Cardiac muscle cell (in vitro differentiated cells and primary cell): ENCODE data around the gene IL17B. TPM values are rescaled to one million over a fixed set of nuclear protein-coding genes. Genes with fewer than 3 reads are reported as not detected.
"Not testable (repeated sequence)": the region's sequence is repeated elsewhere in the genome, so short reads cannot be mapped to it uniquely, and the experiment has no call there.

ENCODE experiments used
- DNase-seq, 2 donors: peaks; one replicate each; pipeline versions ENCODE4 v3.0.0 to v3.0.0-alpha.2; 2010 to 2017; ENCODE audit warnings: low read depth in 1 of 2, low spot score in 1 of 2
- H3K27ac ChIP-seq: fragments of 200-600 bp; sonication (generic); 2 replicates; pipeline ENCODE4 v1.5.1; 2016
- H3K27me3 ChIP-seq: fragments of 200-600 bp; sonication (generic); 2 replicates; pipeline ENCODE4 v1.6.0; 2016; ENCODE audit warnings: control low read depth
- H3K36me3 ChIP-seq: fragments of 200-600 bp; sonication (generic); 2 replicates; pipeline ENCODE4 v1.5.1; 2016; ENCODE audit warnings: control low read depth
- H3K4me1 ChIP-seq: fragments of 200-600 bp; sonication (generic); 2 replicates; pipeline ENCODE4 v1.8.1; 2017; ENCODE audit warnings: low read depth, mild to moderate bottlenecking, mixed run types
- H3K4me3 ChIP-seq: fragments of 200-600 bp; sonication (generic); 2 replicates; pipeline ENCODE4 v1.5.1; 2016; ENCODE audit warnings: mild to moderate bottlenecking
- H3K9me3 ChIP-seq: fragments of 200-600 bp; sonication (generic); 2 replicates; pipeline ENCODE4 v1.5.1; 2017; ENCODE audit warnings: low read depth, mild to moderate bottlenecking, control low read depth
- polyA plus RNA-seq: library from polyadenylated mRNA; unstranded; fragments of >200 nt; fragmentation: Nextera tagmentation; extraction: Ambion mirVana; gene quantifications from 2 replicates; pipeline ENCODE4 v1.2.1, GENCODE V29; 2016
- total RNA-seq: library from RNA; depleted of rRNA; stranded (reverse); fragments of >200 nt; gene quantifications from 2 replicates; pipeline ENCODE4 v1.2.3, GENCODE V29; 2016
- TF ChIP-seq, protein P1 (sequence below): IDR thresholded peaks from 2 replicates; pipeline ENCODE4 v1.5.1; 2012; ENCODE audit warnings: low read depth, mild to moderate bottlenecking, low read length

Gene IL17B
- total and polyA plus RNA-seq, 2 experiments from 2014 or later, result 3.9 to 9.0 TPM

DNA sequence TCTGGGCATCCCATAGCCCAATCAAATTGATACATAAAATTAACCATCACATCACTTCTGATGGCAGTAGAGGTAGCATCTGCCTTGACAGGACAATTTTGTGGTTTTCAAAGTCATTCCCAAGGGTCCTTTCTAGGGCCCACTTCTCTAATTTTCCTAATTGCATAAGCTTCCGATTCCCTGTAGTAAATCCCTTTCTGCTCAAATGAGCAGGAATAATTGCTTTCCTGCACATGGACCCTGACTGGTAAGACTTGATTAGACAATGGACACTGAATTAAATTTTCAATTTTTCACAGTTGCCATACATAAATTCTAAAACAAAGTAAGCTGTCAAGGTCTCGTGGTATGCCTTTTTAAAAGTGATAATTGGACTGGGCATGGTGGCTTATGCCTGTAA lies 22.0 kb upstream of the IL17B start:
- no peak overlapping the region for H3K4me3 ChIP-seq
- H3K9me3 ChIP-seq, result no peaks in the 10 kb centered on the region
- no peaks in the 10 kb centered on the region for H3K27me3 ChIP-seq
- TF ChIP-seq, protein P1, sequence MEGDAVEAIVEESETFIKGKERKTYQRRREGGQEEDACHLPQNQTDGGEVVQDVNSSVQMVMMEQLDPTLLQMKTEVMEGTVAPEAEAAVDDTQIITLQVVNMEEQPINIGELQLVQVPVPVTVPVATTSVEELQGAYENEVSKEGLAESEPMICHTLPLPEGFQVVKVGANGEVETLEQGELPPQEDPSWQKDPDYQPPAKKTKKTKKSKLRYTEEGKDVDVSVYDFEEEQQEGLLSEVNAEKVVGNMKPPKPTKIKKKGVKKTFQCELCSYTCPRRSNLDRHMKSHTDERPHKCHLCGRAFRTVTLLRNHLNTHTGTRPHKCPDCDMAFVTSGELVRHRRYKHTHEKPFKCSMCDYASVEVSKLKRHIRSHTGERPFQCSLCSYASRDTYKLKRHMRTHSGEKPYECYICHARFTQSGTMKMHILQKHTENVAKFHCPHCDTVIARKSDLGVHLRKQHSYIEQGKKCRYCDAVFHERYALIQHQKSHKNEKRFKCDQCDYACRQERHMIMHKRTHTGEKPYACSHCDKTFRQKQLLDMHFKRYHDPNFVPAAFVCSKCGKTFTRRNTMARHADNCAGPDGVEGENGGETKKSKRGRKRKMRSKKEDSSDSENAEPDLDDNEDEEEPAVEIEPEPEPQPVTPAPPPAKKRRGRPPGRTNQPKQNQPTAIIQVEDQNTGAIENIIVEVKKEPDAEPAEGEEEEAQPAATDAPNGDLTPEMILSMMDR, result no peak
- H3K27ac ChIP-seq, result peak overlapping the region; percentile 87
- H3K4me1 ChIP-seq, result peaks cover 34% of the 10 kb centered on the region
- H3K36me3 ChIP-seq, result no peaks in the 10 kb centered on the region
- no peak for DNase-seq

DNA sequence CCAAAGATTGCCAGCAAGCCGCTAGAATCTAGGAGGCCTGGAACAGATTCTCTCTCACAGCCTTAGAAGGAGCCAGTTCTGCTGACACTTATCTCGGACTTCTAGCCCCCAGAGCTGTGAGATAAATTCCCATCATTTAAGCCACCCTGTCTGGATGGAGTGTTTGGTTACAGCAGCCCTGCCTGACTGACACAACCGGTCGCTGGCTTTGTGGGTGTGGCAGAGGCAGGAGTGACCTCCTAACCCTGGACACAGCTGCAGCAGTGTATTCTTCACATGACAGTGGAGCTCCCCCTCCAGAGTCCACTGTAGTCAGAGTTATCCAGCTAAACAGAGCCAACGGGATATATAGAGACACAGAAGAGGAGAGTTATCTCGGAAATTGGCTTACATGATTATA lies 21.2 kb upstream of the IL17B start:
- Histone ChIP-seq H3K4me3 (no peak overlapping the region), H3K27ac (peak overlapping the region; percentile 87), H3K27me3 (no peaks in the 10 kb centered on the region), H3K36me3 (no peaks in the 10 kb centered on the region), H3K9me3 (no peaks in the 10 kb centered on the region), H3K4me1 (peaks cover 27% of the 10 kb centered on the region)
- no peak for DNase-seq
- TF ChIP-seq, protein P1, result no peak

DNA sequence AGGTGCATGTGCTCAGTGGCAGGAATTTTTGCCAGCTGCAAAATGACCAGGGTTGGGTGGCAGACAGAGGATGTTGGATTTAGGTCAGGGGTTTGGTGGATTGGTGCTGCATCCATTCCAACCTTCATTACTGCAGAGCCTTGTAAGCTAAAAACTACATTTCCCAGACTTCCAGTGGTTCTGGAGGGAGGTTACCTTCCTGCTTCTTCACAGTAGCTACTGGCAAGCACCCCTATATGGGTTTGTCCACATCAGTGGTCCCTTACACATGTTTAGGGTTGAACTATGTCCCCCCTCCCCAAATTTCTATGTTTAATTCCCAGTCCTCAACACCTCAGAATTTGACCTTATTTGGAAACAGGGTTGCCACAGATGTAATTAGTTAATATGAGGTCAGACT lies 20.7 kb upstream of the IL17B start:
- Histone ChIP-seq H3K4me3 (no peak overlapping the region), H3K9me3 (no peaks in the 10 kb centered on the region), H3K4me1 (peaks cover 22% of the 10 kb centered on the region), H3K27me3 (no peaks in the 10 kb centered on the region), H3K36me3 (no peaks in the 10 kb centered on the region), H3K27ac (peak overlapping the region; percentile 87)
- TF ChIP-seq, protein P1, result no peak
- DNase-seq, result peak in 1 of 2 donors; percentile 33

DNA sequence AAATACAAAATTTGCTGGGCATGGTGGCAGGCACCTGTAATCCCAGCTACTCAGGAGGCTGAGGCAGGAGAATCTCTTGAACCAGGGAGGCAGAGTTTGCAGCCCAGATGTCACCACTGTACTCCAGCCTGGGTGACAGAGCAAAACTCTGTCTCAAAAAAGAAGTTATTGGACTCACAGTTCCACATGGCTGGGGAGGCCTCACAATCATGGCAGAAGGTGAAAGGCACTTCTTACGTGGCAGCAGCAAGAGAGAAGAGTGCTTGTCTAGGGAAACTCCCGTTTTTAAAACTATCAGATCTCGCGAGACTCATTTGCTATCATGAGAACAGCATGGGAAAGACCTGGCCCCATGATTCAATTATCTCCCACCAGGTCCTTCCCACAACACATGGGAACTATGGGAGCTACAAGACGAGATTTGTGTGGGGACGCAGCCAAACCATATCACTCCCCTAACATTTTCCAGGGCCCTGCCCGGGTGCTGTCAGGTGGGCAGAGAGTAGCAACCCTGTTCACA lies 19.7 kb upstream of the IL17B start:
- H3K27ac ChIP-seq, result peak overlapping the region; percentile 87

DNA sequence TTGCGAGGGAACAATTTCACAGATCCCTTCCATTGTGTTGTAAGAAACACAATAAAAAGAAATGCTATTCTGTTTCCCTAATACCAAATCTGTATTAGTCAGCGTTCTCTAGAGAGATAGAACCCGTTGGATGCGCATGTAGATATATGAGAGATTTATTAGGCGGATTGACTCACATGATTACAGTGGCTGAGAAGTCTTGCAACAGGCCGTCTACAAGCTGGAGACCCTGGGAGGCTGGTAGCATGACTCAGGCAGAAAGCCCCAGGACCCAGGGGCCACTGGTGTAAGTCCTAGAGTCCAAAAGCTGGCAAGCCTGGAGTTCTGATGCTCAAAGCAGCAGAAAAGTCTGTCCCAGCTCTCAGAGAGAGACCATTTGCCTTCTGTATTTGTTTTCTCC lies 18.4 kb upstream of the IL17B start:
- H3K27ac ChIP-seq, result no peak overlapping the region
- H3K9me3 ChIP-seq, result no peaks in the 10 kb centered on the region
- TF ChIP-seq, protein P1, result no peak
- H3K4me1 ChIP-seq, result peaks cover 13% of the 10 kb centered on the region
- DNase-seq, result peak in 1 of 2 donors; percentile 95
- no peaks in the 10 kb centered on the region for H3K36me3 ChIP-seq
- no peak overlapping the region for H3K4me3 ChIP-seq
- no peaks in the 10 kb centered on the region for H3K27me3 ChIP-seq

More for the DNA sequence above, 19.7 kb upstream of the IL17B start:
- not testable (repeated sequence) for H3K27me3 ChIP-seq, H3K4me3 ChIP-seq, H3K36me3 ChIP-seq, H3K9me3 ChIP-seq, DNase-seq
- H3K4me1 ChIP-seq, result peaks cover 13% of the 10 kb centered on the region

DNA sequence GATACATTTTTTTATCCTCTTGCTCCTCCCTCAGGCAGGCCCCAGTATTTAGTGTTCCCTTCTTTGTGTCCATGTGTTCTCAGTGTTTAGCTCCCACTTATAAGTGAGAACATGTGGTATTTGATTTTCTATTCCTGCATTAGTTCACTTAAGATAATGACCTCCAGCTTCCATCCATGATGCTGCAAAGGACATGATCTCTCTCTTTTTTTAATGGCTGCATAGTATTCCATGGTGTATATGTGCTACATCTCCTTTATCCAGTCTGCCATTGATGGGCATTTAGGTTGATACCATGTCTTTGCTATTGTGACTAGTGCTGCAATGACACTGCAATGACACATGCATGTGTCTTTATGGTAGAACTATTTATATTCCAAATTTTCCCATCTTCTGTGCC lies 15.9 kb upstream of the IL17B start:
- H3K4me3 ChIP-seq, H3K27ac ChIP-seq, DNase-seq, H3K27me3 ChIP-seq, H3K9me3 ChIP-seq, H3K36me3 ChIP-seq: not testable (repeated sequence)
- H3K4me1 ChIP-seq, result peaks cover 25% of the 10 kb centered on the region

DNA sequence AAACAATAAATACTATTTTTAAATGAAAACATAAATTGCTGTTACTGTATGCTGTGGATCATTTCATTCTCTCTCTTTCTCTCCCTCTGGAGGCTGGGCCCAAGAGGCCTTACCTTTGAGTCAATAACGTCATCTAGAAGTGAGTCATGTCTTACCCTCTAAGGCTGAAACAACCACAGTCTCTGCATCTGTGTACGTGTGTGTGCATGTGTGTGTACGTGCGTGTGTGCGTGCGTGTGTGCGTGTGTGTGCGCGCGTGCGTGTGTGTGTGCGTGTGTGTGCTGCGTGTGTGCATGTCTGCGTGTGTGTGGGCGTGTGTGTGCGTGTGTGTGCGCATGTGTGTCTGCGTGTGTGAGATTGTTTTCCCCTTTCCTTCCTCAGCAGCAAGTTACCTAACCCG lies 13.6 kb upstream of the IL17B start:
- Histone ChIP-seq H3K36me3 (no peaks in the 10 kb centered on the region), H3K27me3 (no peaks in the 10 kb centered on the region), H3K9me3 (no peaks in the 10 kb centered on the region), H3K27ac (no peak overlapping the region), H3K4me1 (peaks cover 36% of the 10 kb centered on the region), H3K4me3 (no peak overlapping the region)
- TF ChIP-seq, protein P1, result no peak
- peak in 1 of 2 donors; percentile 45 for DNase-seq
